ENCODE data around the gene TBC1D14.

GRCh38 chr4:7015383-7016035 lies 105.9 kb downstream of the TBC1D14 start:
- no peak for TF ChIP-seq CTCF (IDR thresholded peaks at IDR 0.05)
- TF ChIP-seq POLR2A (IDR thresholded peaks at IDR 0.05) = no peak
